KG1 (cell line): Measurements from ENCODE around the gene MAPT.

Source experiments
- DNase-seq: peaks from one replicate; lab custom pipeline; 2025; lab: John Stamatoyannopoulos, UW

The MAPT gene

GRCh38 chr17:45973946-45974859 lies 79.8 kb downstream of the MAPT start:
- no peak for DNase-seq

- DNase-seq, result no peak
These were observed 80.7 kb downstream of the MAPT start for GRCh38 chr17:45974916-45975630.

- DNase-seq, result no peak
These were observed 81.4 kb downstream of the MAPT start for GRCh38 chr17:45975640-45976295.

GRCh38 chr17:45976391-45976754 lies 82.0 kb downstream of the MAPT start:
- no peak for DNase-seq

GRCh38 chr17:45976755-45977505 lies 82.6 kb downstream of the MAPT start:
- no peak for DNase-seq

GRCh38 chr17:45977506-45977824 lies 83.1 kb downstream of the MAPT start:
- DNase-seq, result no peak

GRCh38 chr17:45977976-45978626 lies 83.7 kb downstream of the MAPT start:
- DNase-seq, result no peak

GRCh38 chr17:45979137-45979536 lies 84.8 kb downstream of the MAPT start:
- no peak for DNase-seq

- DNase-seq, result no peak
These were observed 86.5 kb downstream of the MAPT start for GRCh38 chr17:45980855-45981254.

GRCh38 chr17:45981306-45981705 lies 87.0 kb downstream of the MAPT start:
- DNase-seq, result no peak

GRCh38 chr17:45982791-45983613 lies 88.6 kb downstream of the MAPT start:
- DNase-seq, result no peak

GRCh38 chr17:45983614-45984310 lies 89.4 kb downstream of the MAPT start:
- DNase-seq, result no peak

GRCh38 chr17:45984368-45984767 lies 90.0 kb downstream of the MAPT start:
- DNase-seq, result no peak

GRCh38 chr17:45985447-45985846 lies 91.1 kb downstream of the MAPT start:
- no peak for DNase-seq

- DNase-seq, result no peak
These were observed 91.7 kb downstream of the MAPT start for GRCh38 chr17:45986056-45986455.

GRCh38 chr17:45987706-45988105 lies 93.4 kb downstream of the MAPT start:
- no peak for DNase-seq

- DNase-seq, result no peak
These were observed 95.4 kb downstream of the MAPT start for GRCh38 chr17:45989759-45990158.

- no peak for DNase-seq
These were observed 96.5 kb downstream of the MAPT start for GRCh38 chr17:45990886-45991285.

GRCh38 chr17:45991341-45991740 lies 97.0 kb downstream of the MAPT start:
- DNase-seq, result no peak

GRCh38 chr17:45992175-45992574 lies 97.8 kb downstream of the MAPT start:
- no peak for DNase-seq
